Endothelial cell of umbilical vein (primary cell): Measurements from ENCODE around the gene JPH3.

Source experiments
- EZH2 ChIP-seq: IDR thresholded peaks from 2 replicates; pipeline ENCODE4 v1.6.1; 2012; ENCODE audit warnings: borderline replicate concordance, low read depth, mild to moderate bottlenecking, moderate library complexity, low read length, inconsistent platforms; ENCODE audit not compliant: severe bottlenecking
- POLR2A ChIP-seq: IDR thresholded peaks from 2 replicates; pipeline ENCODE4 v1.6.1; 2012; ENCODE audit warnings: low read depth, mild to moderate bottlenecking, control low read depth, low read length
- POLR2AphosphoS5 ChIP-seq: IDR thresholded peaks from 2 replicates; pipeline ENCODE4 v1.6.1; 2012; ENCODE audit warnings: low read depth, mild to moderate bottlenecking, control low read depth, low read length, moderate library complexity; ENCODE audit not compliant: insufficient read depth
- TF ChIP-seq, protein P1 (sequence below): IDR thresholded peaks from 2 replicates; pipeline ENCODE4 v1.6.1; 2011; ENCODE audit not compliant: insufficient read depth, insufficient read length
- TF ChIP-seq, protein P2 (sequence below), 2 donors: IDR thresholded peaks; 1 replicate in 1 of 2; 2 replicates in 1 of 2; pipeline ENCODE4 v1.5.1; 2011; ENCODE audit warnings: low read length in 2 of 2, mild to moderate bottlenecking in 2 of 2, moderate library complexity in 2 of 2, control low read depth in 1 of 2, inconsistent platforms in 1 of 2, low read depth in 1 of 2; ENCODE audit not compliant: insufficient read depth in 1 of 2; ENCODE audit errors: extremely low read depth in 1 of 2

DNA sequence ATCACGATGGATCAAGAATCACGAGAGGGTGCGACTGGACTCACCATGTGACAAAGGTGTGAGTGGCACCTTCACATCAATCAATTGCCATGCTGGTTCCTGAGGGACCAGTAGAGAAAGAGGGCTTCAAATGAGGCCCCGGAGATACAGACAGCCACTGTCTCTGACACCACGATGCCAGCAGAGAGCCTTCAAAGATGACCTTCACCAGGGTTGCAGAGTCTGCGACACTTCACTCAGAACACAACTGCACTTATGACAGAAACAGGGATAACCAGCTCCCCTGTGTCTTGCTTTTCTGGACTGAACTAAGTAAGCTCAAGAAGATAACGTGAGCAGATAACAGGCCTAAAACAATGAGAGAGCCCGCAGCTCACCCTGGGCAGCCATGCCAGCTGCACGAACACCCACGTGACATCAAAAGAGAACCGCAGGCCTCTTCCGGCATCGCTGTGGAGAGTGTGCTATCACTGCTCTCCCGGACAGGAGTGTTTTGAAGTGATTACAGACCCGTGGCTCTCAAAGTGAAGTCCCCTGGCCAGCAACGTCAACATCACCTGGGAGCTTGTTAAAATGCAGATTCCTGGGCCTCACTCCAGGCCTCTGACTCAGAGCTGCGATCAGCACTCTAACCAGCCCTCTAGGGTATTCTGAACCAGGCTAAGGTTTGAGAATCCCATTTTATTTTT lies 127.1 kb downstream of the JPH3 start:
- no peak for TF ChIP-seq POLR2A
- TF ChIP-seq, protein P1, sequence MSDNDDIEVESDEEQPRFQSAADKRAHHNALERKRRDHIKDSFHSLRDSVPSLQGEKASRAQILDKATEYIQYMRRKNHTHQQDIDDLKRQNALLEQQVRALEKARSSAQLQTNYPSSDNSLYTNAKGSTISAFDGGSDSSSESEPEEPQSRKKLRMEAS = no peak
- no peak for TF ChIP-seq POLR2AphosphoS5
- TF ChIP-seq, protein P2, sequence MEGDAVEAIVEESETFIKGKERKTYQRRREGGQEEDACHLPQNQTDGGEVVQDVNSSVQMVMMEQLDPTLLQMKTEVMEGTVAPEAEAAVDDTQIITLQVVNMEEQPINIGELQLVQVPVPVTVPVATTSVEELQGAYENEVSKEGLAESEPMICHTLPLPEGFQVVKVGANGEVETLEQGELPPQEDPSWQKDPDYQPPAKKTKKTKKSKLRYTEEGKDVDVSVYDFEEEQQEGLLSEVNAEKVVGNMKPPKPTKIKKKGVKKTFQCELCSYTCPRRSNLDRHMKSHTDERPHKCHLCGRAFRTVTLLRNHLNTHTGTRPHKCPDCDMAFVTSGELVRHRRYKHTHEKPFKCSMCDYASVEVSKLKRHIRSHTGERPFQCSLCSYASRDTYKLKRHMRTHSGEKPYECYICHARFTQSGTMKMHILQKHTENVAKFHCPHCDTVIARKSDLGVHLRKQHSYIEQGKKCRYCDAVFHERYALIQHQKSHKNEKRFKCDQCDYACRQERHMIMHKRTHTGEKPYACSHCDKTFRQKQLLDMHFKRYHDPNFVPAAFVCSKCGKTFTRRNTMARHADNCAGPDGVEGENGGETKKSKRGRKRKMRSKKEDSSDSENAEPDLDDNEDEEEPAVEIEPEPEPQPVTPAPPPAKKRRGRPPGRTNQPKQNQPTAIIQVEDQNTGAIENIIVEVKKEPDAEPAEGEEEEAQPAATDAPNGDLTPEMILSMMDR (IDR thresholded peaks at IDR 0.05; ENCODE audit: extremely low read depth in 1 of 2, insufficient read depth in 1 of 2, low read depth in 1 of 2, low read length in 2 of 2) = no peak
- TF ChIP-seq EZH2 = no peak
